Measurements from ENCODE around the gene TIAM1.

TIAM1 gene

GRCh38 chr21:31161157-31161556, 182.9 kb downstream of the TIAM1 start:
- DNase-seq (ENCODE audit: low read depth): peak; percentile 27
- TF ChIP-seq, protein P1, sequence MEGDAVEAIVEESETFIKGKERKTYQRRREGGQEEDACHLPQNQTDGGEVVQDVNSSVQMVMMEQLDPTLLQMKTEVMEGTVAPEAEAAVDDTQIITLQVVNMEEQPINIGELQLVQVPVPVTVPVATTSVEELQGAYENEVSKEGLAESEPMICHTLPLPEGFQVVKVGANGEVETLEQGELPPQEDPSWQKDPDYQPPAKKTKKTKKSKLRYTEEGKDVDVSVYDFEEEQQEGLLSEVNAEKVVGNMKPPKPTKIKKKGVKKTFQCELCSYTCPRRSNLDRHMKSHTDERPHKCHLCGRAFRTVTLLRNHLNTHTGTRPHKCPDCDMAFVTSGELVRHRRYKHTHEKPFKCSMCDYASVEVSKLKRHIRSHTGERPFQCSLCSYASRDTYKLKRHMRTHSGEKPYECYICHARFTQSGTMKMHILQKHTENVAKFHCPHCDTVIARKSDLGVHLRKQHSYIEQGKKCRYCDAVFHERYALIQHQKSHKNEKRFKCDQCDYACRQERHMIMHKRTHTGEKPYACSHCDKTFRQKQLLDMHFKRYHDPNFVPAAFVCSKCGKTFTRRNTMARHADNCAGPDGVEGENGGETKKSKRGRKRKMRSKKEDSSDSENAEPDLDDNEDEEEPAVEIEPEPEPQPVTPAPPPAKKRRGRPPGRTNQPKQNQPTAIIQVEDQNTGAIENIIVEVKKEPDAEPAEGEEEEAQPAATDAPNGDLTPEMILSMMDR (conservative IDR thresholded peaks at IDR 0.05; ENCODE audit: low read depth, low read length): no peak
- H3K4me3 ChIP-seq (ENCODE audit: low read length): peak overlapping the region; percentile 55

GRCh38 chr21:31159808-31160207, 184.3 kb downstream of the TIAM1 start:
- TF ChIP-seq, protein P1 (conservative IDR thresholded peaks at IDR 0.05; ENCODE audit: low read depth, low read length): no peak
- no peak overlapping the region for H3K4me3 ChIP-seq (ENCODE audit: low read length)
- DNase-seq (ENCODE audit: low read depth): no peak

- TF ChIP-seq, protein P1 (conservative IDR thresholded peaks at IDR 0.05; ENCODE audit: low read depth, low read length): no peak
- H3K4me3 ChIP-seq (ENCODE audit: low read length): no peak overlapping the region
- no peak for DNase-seq (ENCODE audit: low read depth)
Measured at GRCh38 chr21:31158789-31159581, 185.1 kb downstream of the TIAM1 start.

DNA sequence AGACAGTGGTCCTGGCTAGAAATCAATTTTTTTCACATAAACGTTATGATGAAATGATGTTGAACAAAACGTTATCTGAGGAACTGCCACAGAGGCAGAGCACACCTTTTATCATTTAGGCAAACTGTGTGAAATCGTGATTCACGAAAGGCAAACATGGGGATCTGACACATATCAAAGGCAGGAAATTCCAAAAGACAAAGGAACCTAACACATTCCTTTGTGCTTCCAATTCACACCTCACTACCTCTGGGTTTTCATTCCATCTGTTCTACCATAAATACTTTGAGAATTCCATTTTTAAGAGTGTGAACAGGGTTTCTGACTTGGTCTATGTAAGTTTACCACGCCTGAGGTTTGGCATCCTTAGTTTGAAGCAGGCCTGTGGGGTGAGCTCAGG, 186.3 kb downstream of the TIAM1 start:
- no peak overlapping the region for H3K4me3 ChIP-seq (ENCODE audit: low read length)
- no peak for DNase-seq (ENCODE audit: low read depth)
- TF ChIP-seq, protein P1 (conservative IDR thresholded peaks at IDR 0.05; ENCODE audit: low read depth, low read length): no peak

DNA sequence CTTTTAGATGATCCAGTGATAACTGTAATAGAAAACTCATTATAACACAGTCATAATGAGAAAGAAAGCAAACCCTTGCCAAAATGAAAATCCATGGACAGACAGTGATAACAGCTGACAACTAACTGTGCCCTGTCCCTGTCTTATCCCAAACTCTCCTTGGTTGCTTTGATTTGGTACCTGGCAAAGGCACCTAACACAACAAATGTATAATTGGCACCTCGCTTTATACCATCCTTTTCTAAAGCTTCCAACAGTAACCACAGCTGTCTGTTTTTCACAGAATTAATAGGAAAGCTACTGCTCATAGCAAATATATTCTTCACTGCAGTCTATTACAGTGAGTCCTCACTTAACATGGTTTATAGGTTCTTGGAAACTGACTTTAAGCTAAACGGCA, 187.4 kb downstream of the TIAM1 start:
- H3K4me3 ChIP-seq (ENCODE audit: low read length): no peak overlapping the region
- TF ChIP-seq, protein P1 (conservative IDR thresholded peaks at IDR 0.05; ENCODE audit: low read depth, low read length): no peak
- no peak for DNase-seq (ENCODE audit: low read depth)

DNA sequence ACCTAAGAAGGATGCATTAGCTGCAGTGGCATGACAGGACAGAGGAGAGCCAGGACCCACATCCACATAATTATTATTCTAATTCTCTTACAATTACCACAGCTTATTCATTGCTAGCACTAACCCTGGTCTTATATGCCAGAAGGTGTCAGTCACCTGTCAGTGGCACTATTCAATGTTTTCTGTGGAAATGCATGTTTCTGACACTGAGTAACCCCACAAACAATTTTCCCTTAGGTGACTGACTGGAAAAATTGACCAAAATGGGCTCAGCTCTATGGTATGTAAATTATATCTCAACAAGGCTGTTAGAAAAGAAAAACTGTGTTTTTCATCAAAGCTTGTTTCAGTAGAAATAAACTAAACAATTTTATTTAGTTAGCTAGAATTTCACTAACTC, 187.9 kb downstream of the TIAM1 start:
- TF ChIP-seq, protein P1 (conservative IDR thresholded peaks at IDR 0.05; ENCODE audit: low read depth, low read length): no peak
- no peak overlapping the region for H3K4me3 ChIP-seq (ENCODE audit: low read length)
- DNase-seq (ENCODE audit: low read depth): no peak

All from retinal pigment epithelial cell (primary cell).